Hepatocyte (in vitro differentiated cells): ENCODE results near the gene HECW1. TPM values are rescaled to one million over a fixed set of nuclear protein-coding genes. Genes with fewer than 3 reads are reported as not detected.

Source experiments
- DNase-seq: peaks from one replicate; pipeline ENCODE4 v3.0.0-alpha.2; 2016; ENCODE audit warnings: low spot score
- H2AFZ ChIP-seq: fragments of 200-600 bp; sonication (generic); 2 replicates; pipeline ENCODE4 v1.6.0; 2016; ENCODE audit warnings: antibody characterized with exemption, mild to moderate bottlenecking
- H3K27ac ChIP-seq: fragments of 200-600 bp; sonication (generic); 2 replicates; pipeline ENCODE4 v1.5.1; 2016; ENCODE audit warnings: mild to moderate bottlenecking
- H3K27me3 ChIP-seq: fragments of 200-600 bp; sonication (generic); 2 replicates; pipeline ENCODE4 v1.6.1; 2016
- H3K36me3 ChIP-seq: fragments of 200-600 bp; sonication (generic); replicated peaks from 2 replicates; pipeline ENCODE4 v1.5.1; 2016; ENCODE audit warnings: low read depth; ENCODE audit not compliant: insufficient read depth
- H3K4me1 ChIP-seq: fragments of 200-600 bp; sonication (generic); 2 replicates; pipeline ENCODE4 v1.5.1; 2016; ENCODE audit warnings: mild to moderate bottlenecking, moderate library complexity; ENCODE audit not compliant: insufficient read depth
- H3K4me2 ChIP-seq: fragments of 200-600 bp; sonication (generic); 2 replicates; pipeline ENCODE4 v1.6.0; 2016
- H3K4me3 ChIP-seq: fragments of 200-600 bp; sonication (generic); 2 replicates; pipeline ENCODE4 v1.5.1; 2016; ENCODE audit warnings: mild to moderate bottlenecking
- H3K79me2 ChIP-seq: fragments of 200-600 bp; sonication (generic); 2 replicates; pipeline ENCODE4 v1.6.0; 2017; ENCODE audit warnings: mild to moderate bottlenecking
- H3K9me2 ChIP-seq: fragments of 200-600 bp; sonication (generic); replicated peaks from 2 replicates; pipeline ENCODE4 v1.6.0; 2017; ENCODE audit warnings: mild to moderate bottlenecking; ENCODE audit not compliant: insufficient read depth
- H3K9me3 ChIP-seq: fragments of 200-600 bp; sonication (generic); 2 replicates; pipeline ENCODE4 v1.5.1; 2016; ENCODE audit warnings: low read depth, mild to moderate bottlenecking
- H4K20me1 ChIP-seq: fragments of 200-600 bp; sonication (generic); 2 replicates; pipeline ENCODE4 v1.6.0; 2016; ENCODE audit warnings: mild to moderate bottlenecking; ENCODE audit not compliant: insufficient read depth, poor library complexity, severe bottlenecking
- EZH2 ChIP-seq: fragments of 200-600 bp; sonication (generic); IDR thresholded peaks from 2 replicates; pipeline ENCODE4 v1.6.1; 2016; ENCODE audit warnings: antibody characterized with exemption, mild to moderate bottlenecking, borderline replicate concordance
- EZH2phosphoT487 ChIP-seq: fragments of 200-600 bp; sonication (generic); IDR thresholded peaks from one replicate; pipeline ENCODE4 v1.6.1; 2018; ENCODE audit warnings: antibody characterized with exemption, mild to moderate bottlenecking, low read depth, moderate library complexity; ENCODE audit not compliant: unreplicated experiment, severe bottlenecking
- WGBS: methylation state at CpG from one replicate; pipeline ENCODE4 v1.1.6; 2016; ENCODE audit warnings: low lambda C conversion rate; ENCODE audit errors: missing lambda C conversion rate; 5-methylcytosine and 5-hydroxymethylcytosine counted together
- polyA plus RNA-seq: library from polyadenylated mRNA; unstranded; fragments of >200 nt; fragmentation: Nextera tagmentation; extraction: Ambion mirVana; gene quantifications from 2 replicates; pipeline ENCODE4 v1.2.1, GENCODE V29; 2016
- total RNA-seq: library from RNA; depleted of rRNA; stranded (reverse); fragments of >200 nt; gene quantifications from 2 replicates; pipeline ENCODE4 v1.2.3, GENCODE V29; 2014
- TF ChIP-seq, protein P1 (sequence below): fragments of 200-600 bp; sonication (generic); IDR thresholded peaks from 2 replicates; pipeline ENCODE4 v1.5.1; 2016; ENCODE audit warnings: antibody characterized with exemption, mild to moderate bottlenecking; ENCODE audit not compliant: poor library complexity

HECW1 gene
- total and polyA plus RNA-seq, 2 experiments from 2014 or later, result 1.5 to 7.6 TPM

DNA sequence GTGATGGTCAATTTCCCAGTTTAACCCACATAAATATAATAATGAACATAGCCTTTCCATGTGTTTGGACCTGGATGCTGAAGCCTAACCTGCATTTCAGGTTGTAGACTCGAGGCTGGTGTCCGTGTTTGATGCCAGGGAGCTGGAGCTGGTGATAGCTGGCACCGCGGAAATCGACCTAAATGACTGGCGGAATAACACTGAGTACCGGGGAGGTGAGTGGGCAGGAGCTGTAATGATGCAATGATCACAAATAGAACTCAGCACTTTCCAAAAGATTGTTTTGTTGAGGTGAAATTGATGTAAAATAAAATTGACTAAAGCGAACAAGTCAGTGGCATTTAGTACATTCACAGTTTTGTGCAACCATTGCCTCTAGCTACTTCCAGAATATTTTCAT, 439.7 kb downstream of the HECW1 start:
- Histone ChIP-seq H3K36me3 (no peaks in the 10 kb centered on the region), H3K9me3 (no peaks in the 10 kb centered on the region), H3K9me2 (no peaks in the 10 kb centered on the region), H4K20me1 (no peaks in the 10 kb centered on the region), H2AFZ (no peak overlapping the region), H3K4me2 (no peak overlapping the region), H3K27ac (no peak overlapping the region), H3K79me2 (no peaks in the 10 kb centered on the region), H3K4me1 (no peaks in the 10 kb centered on the region), H3K27me3 (no peaks in the 10 kb centered on the region), H3K4me3 (no peak overlapping the region)
- no peak for DNase-seq
- TF ChIP-seq, protein P1, sequence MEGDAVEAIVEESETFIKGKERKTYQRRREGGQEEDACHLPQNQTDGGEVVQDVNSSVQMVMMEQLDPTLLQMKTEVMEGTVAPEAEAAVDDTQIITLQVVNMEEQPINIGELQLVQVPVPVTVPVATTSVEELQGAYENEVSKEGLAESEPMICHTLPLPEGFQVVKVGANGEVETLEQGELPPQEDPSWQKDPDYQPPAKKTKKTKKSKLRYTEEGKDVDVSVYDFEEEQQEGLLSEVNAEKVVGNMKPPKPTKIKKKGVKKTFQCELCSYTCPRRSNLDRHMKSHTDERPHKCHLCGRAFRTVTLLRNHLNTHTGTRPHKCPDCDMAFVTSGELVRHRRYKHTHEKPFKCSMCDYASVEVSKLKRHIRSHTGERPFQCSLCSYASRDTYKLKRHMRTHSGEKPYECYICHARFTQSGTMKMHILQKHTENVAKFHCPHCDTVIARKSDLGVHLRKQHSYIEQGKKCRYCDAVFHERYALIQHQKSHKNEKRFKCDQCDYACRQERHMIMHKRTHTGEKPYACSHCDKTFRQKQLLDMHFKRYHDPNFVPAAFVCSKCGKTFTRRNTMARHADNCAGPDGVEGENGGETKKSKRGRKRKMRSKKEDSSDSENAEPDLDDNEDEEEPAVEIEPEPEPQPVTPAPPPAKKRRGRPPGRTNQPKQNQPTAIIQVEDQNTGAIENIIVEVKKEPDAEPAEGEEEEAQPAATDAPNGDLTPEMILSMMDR, result no peak
- TF ChIP-seq EZH2phosphoT487 (no peak), EZH2 (no peak)
- 95% methylated on average over 8 of the region's 8 CpGs for WGBS

DNA sequence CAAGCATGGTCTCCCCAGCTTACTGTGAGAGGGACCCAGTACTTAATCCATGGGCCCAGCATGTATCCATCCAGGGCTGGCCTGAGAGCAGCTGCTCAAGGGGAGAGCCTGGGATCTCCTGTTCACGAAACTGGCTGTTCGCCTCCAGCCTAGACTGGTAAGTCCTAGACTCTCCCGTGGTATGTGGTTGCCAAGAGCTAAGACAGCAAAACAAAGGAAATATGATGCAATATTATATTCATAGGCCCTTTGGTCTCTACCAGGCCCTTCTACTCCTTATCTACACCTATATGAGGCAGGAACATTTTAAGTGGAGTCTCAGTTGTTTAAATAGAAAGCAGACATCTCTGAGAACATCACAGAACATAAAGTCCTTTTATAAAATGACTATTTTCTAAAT, 441.6 kb downstream of the HECW1 start:
- Histone ChIP-seq H3K79me2 (no peaks in the 10 kb centered on the region), H3K4me2 (no peak overlapping the region), H3K27ac (no peak overlapping the region), H3K4me3 (no peak overlapping the region), H3K9me2 (no peaks in the 10 kb centered on the region), H4K20me1 (no peaks in the 10 kb centered on the region), H3K4me1 (no peaks in the 10 kb centered on the region), H3K36me3 (no peaks in the 10 kb centered on the region), H3K27me3 (no peaks in the 10 kb centered on the region), H3K9me3 (no peaks in the 10 kb centered on the region), H2AFZ (no peak overlapping the region)
- no peak for DNase-seq
- 90% methylated on average over 3 of the region's 3 CpGs for WGBS
- TF ChIP-seq, protein P1, result no peak
- TF ChIP-seq EZH2 (no peak), EZH2phosphoT487 (no peak)

DNA sequence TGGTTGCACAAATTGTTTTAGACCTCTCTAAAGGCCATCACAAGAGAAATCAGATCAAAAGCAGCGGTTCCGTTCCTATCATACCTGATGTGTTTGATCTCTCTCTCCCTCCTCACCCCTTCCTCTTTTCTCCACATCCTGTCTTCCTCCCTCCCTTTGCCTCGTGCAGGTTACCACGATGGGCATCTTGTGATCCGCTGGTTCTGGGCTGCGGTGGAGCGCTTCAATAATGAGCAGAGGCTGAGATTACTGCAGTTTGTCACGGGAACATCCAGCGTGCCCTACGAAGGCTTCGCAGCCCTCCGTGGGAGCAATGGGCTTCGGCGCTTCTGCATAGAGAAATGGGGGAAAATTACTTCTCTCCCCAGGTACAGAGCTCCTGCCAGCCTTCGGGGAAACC, 442.0 kb downstream of the HECW1 start:
- Histone ChIP-seq H3K27ac (no peak overlapping the region), H3K36me3 (no peaks in the 10 kb centered on the region)

More for the DNA sequence above, 442.0 kb downstream of the HECW1 start:
- Histone ChIP-seq H3K4me2 (no peak overlapping the region), H3K4me3 (no peak overlapping the region), H3K27me3 (no peaks in the 10 kb centered on the region), H3K79me2 (no peaks in the 10 kb centered on the region), H3K9me3 (no peaks in the 10 kb centered on the region), H3K9me2 (no peaks in the 10 kb centered on the region), H3K4me1 (no peaks in the 10 kb centered on the region), H2AFZ (no peak overlapping the region), H4K20me1 (no peaks in the 10 kb centered on the region)
- 94% methylated on average over 15 of the region's 15 CpGs for WGBS
- TF ChIP-seq EZH2, result no peak
- TF ChIP-seq, protein P1, result no peak
- TF ChIP-seq EZH2phosphoT487, result no peak
- no peak for DNase-seq
